CD4-positive, alpha-beta T cell (primary cell): Measurements from ENCODE around the gene GFI1. TPM values are rescaled to one million over a fixed set of nuclear protein-coding genes. Genes with fewer than 3 reads are reported as not detected.

Source experiments
- ATAC-seq: fragments of 200-7000 bp; cut with Tn5 transposase; one replicate; pipeline ENCODE4 v1.10.0; 2022; ENCODE audit warnings: mild to moderate bottlenecking; ENCODE audit not compliant: poor library complexity
- CTCF ChIA-PET: fragments of 350-600 bp; sonication (Branson Sonifier 250); formaldehyde crosslinking; loops from one replicate; lab custom pipeline; 2021; ENCODE audit warnings: antibody characterized with exemption, inconsistent platforms; lab: Charles Lee
- POLR2A ChIA-PET: fragments of 350-600 bp; sonication (Branson Sonifier 250); formaldehyde crosslinking; loops from one replicate; lab custom pipeline; 2021; ENCODE audit warnings: antibody characterized with exemption, inconsistent platforms; lab: Charles Lee
- DNase-seq, 14 experiments: peaks; one replicate each; pipeline ENCODE4 v3.0.0-alpha.2; 2013 to 2020; ENCODE audit warnings: mixed read lengths in 2 of 14
- H3K27ac ChIP-seq, 2 donors: one replicate each; pipeline versions ENCODE4 v1.5.1 to v1.7.0; 2013; ENCODE audit warnings: low read length in 2 of 2, low read depth in 1 of 2, mild to moderate bottlenecking in 1 of 2
- H3K27me3 ChIP-seq, 2 experiments: 1 replicate in 1 of 2; 2 replicates in 1 of 2; pipeline versions ENCODE4 v1.6.1 to v1.7.0; 2013; ENCODE audit warnings: low read length in 2 of 2, control low read depth in 1 of 2, mild to moderate bottlenecking in 1 of 2, moderate library complexity in 1 of 2; ENCODE audit not compliant: insufficient read depth in 2 of 2, control insufficient read depth in 1 of 2
- H3K36me3 ChIP-seq: one replicate; pipeline ENCODE4 v1.6.1; 2013; ENCODE audit warnings: low read length, control low read depth; ENCODE audit not compliant: insufficient read depth
- H3K4me1 ChIP-seq: one replicate; pipeline ENCODE4 v1.6.1; 2013; ENCODE audit warnings: low read length, control low read depth; ENCODE audit not compliant: insufficient read depth
- H3K4me3 ChIP-seq: one replicate; pipeline ENCODE4 v1.5.1; 2013; ENCODE audit warnings: mild to moderate bottlenecking, low read length, moderate library complexity
- H3K9me3 ChIP-seq, 2 experiments: 1 replicate in 1 of 2; 2 replicates in 1 of 2; pipeline versions ENCODE4 v1.6.1 to v1.7.0; 2013; ENCODE audit warnings: low read length in 2 of 2, mild to moderate bottlenecking in 2 of 2, control low read depth in 1 of 2, moderate library complexity in 1 of 2; ENCODE audit not compliant: control insufficient read depth in 1 of 2, insufficient read depth in 1 of 2
- H3K27ac Mint-ChIP-seq: one replicate; pipeline ENCODE4 v1.8.0; 2020; ENCODE audit warnings: mixed read lengths
- H3K27me3 Mint-ChIP-seq: one replicate; pipeline ENCODE4 v1.8.0; 2021; ENCODE audit warnings: mixed read lengths
- H3K36me3 Mint-ChIP-seq: one replicate; pipeline ENCODE4 v1.8.0; 2021; ENCODE audit warnings: low read depth, mixed read lengths
- H3K4me1 Mint-ChIP-seq: one replicate; pipeline ENCODE4 v1.8.0; 2021; ENCODE audit warnings: low read depth, mixed read lengths
- H3K4me3 Mint-ChIP-seq: one replicate; pipeline ENCODE4 v1.8.0; 2020; ENCODE audit warnings: mild to moderate bottlenecking, mixed read lengths
- H3K9me3 Mint-ChIP-seq: one replicate; pipeline ENCODE4 v1.8.0; 2020; ENCODE audit warnings: mixed read lengths
- intact Hi-C, 2 experiments: fragments of 100-400 bp; cut with DNase I in 1 of 2; cut with micrococcal nuclease in 1 of 2; formaldehyde crosslinking; loops; one replicate each; pipeline versions ENCODE4 v1.15.1 to v1.9.0; 2023 to 2025; cut with DNase I, micrococcal nuclease
- total RNA-seq, 174 experiments: library from RNA in 2 of 174; stranded (reverse) in 2 of 174; gene quantifications; one replicate each; pipeline ENCODE4 v1.2.3 and lab custom pipeline; 2021 to 2026
- TF ChIP-seq, protein P1 (sequence below): fragments of 200-600 bp; IDR thresholded peaks from one replicate; pipeline ENCODE4 v1.8.0; 2022; ENCODE audit warnings: antibody characterized with exemption, mild to moderate bottlenecking

Gene GFI1
- total RNA-seq, 2 experiments from 2014 or later = 13.0 to 15.3 TPM

DNA sequence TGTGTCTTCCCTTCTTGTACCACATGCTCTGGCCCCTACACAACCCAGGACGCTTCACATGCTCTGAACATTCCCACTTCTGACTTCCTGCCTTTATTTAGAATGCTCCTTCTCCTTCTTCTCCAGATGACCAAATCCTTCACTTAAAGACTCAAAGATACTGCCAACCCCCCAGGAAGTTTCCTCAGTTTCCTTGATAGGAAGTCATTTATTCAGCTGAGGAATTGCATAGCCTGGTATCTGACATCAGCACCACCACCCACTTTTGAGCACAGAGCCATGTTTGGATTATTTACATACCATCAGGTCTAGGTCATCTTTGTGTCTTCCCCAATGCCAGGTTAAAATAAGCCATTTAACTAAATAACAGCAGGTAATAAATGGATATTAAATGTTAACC, 42.4 kb downstream of the GFI1 start:
- DNase-seq (no peak), ATAC-seq (no peak)
- no peak overlapping the region for H3K4me3 Mint-ChIP-seq
- H3K4me1 Mint-ChIP-seq = no peaks in the 10 kb centered on the region
- H3K9me3 Mint-ChIP-seq = no peaks in the 10 kb centered on the region
- Histone ChIP-seq H3K27me3 (no peaks in the 10 kb centered on the region), H3K4me3 (no peak overlapping the region), H3K9me3 (no peaks in the 10 kb centered on the region), H3K36me3 (no peaks in the 10 kb centered on the region), H3K27ac (no peak overlapping the region), H3K4me1 (no peaks in the 10 kb centered on the region)
- intact Hi-C loops = no loop called here
- ChIA-PET POLR2A (no interaction called here), CTCF (no interaction called here)
- no peaks in the 10 kb centered on the region for H3K27me3 Mint-ChIP-seq
- TF ChIP-seq, protein P1, sequence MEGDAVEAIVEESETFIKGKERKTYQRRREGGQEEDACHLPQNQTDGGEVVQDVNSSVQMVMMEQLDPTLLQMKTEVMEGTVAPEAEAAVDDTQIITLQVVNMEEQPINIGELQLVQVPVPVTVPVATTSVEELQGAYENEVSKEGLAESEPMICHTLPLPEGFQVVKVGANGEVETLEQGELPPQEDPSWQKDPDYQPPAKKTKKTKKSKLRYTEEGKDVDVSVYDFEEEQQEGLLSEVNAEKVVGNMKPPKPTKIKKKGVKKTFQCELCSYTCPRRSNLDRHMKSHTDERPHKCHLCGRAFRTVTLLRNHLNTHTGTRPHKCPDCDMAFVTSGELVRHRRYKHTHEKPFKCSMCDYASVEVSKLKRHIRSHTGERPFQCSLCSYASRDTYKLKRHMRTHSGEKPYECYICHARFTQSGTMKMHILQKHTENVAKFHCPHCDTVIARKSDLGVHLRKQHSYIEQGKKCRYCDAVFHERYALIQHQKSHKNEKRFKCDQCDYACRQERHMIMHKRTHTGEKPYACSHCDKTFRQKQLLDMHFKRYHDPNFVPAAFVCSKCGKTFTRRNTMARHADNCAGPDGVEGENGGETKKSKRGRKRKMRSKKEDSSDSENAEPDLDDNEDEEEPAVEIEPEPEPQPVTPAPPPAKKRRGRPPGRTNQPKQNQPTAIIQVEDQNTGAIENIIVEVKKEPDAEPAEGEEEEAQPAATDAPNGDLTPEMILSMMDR = no peak
- H3K36me3 Mint-ChIP-seq = no peaks in the 10 kb centered on the region
- H3K27ac Mint-ChIP-seq = no peak overlapping the region

DNA sequence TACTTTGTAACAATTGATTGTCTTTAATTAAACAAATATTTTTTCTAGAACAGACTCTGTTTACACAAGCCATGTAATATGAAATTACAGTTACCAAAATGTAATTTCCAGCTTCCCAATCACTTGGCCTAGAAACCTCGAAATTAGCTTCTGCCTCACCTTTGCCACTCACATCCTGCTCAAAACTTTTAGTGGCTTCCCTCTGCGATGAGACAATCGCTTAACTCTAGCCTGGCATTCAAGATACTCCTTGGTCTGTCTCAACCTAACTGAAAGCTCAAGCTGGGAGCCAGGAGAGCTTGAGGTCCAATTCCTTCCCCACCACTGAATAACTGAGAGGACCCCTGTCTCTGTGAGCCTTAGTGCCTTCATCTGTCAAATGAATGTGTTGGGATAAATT, 42.8 kb downstream of the GFI1 start:
- Histone ChIP-seq H3K9me3 (no peaks in the 10 kb centered on the region), H3K27ac (no peak overlapping the region), H3K27me3 (no peaks in the 10 kb centered on the region), H3K36me3 (no peaks in the 10 kb centered on the region), H3K4me1 (no peaks in the 10 kb centered on the region), H3K4me3 (no peak overlapping the region)
- TF ChIP-seq, protein P1 = no peak
- CTCF ChIA-PET = no interaction called here
- no peaks in the 10 kb centered on the region for H3K9me3 Mint-ChIP-seq
- no peak overlapping the region for H3K4me3 Mint-ChIP-seq
- no peaks in the 10 kb centered on the region for H3K36me3 Mint-ChIP-seq
- intact Hi-C loops = no loop called here
- DNase-seq (no peak), ATAC-seq (no peak)
- POLR2A ChIA-PET = no interaction called here
- H3K27ac Mint-ChIP-seq = no peak overlapping the region
- no peaks in the 10 kb centered on the region for H3K27me3 Mint-ChIP-seq
- H3K4me1 Mint-ChIP-seq = no peaks in the 10 kb centered on the region

DNA sequence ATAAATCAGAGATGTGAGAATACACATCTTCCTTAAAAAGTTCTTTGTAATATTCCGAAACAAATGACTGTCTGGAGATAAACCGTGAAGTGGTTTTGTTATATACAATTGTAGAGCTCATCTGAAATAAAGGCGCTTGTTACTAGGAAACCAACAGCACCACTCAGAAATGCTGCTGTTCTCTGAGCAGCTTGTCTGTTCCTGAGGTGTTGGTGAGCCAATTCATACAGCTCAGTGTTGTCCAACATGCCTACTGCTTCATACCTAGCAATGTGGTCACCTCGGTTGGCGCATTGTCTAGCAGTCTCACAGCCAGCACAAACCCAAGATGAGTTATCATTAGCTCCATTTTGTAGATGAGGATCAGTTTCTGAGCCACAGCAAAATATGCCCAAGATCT, 44.4 kb downstream of the GFI1 start:
- no peaks in the 10 kb centered on the region for H3K36me3 Mint-ChIP-seq
- POLR2A ChIA-PET = no interaction called here
- H3K9me3 Mint-ChIP-seq = no peaks in the 10 kb centered on the region
- no peak overlapping the region for H3K4me3 ChIP-seq
- no peak overlapping the region for H3K4me3 Mint-ChIP-seq
- DNase-seq (no peak), ATAC-seq (no peak)
- H3K9me3 ChIP-seq = no peaks in the 10 kb centered on the region
- H3K36me3 ChIP-seq = no peaks in the 10 kb centered on the region
- H3K27me3 ChIP-seq = no peaks in the 10 kb centered on the region
- intact Hi-C loops = no loop called here
- no peak overlapping the region for H3K27ac Mint-ChIP-seq
- CTCF ChIA-PET = no interaction called here
- no peaks in the 10 kb centered on the region for H3K27me3 Mint-ChIP-seq
- H3K4me1 Mint-ChIP-seq = no peaks in the 10 kb centered on the region
- no peaks in the 10 kb centered on the region for H3K4me1 ChIP-seq
- no peak overlapping the region for H3K27ac ChIP-seq
- TF ChIP-seq, protein P1 = no peak
